ENCODE data around the gene CHRM4.
A peak's percentile ranks its signal among the peaks of the same experiment; 100 is the strongest.

The CHRM4 gene

DNA sequence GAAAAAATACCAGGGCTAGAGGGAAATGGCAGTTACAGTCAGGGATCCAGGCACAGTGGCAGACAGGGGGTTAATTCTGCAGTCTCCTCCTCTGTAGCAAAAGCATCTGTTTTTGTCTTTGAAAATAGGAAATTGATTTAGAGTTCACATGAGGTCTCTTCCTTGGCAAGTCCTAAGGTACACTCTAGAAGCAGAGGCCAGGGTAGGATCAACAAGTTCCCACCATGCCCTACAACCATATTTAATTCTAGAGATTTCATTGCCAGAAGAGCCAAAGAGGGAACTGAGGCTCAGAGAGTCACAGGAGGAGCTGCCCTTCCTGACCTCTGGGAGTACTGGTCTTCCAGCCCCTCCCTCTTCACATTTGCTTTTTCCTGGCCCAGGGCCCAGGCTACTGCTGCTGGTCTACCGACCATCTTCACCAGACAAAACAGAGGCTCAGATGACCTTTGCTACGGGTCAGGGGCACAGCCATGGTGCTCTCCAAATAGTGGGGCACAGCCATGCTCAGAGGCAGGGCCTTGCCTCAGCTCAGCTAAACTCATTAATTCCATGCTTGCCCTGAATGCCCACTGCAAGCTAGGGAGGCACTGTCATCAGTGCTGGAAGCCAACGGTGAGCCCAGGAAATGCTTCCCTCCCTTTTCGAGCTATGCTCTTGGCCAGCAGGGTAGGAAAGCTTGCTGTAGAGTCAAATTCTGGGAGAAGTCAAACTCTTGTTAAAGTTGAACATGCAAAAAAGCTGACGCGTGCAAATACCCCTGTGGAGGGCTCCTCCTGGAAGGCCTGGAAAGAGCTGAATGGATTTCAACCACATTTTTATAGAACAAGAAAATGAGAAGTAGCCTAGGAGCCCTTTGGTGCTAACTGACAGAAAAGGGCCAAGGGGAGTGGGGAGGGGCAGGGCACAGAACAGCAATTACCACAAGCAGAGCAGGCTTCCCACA is 11.7 kb upstream of the CHRM4 start:
- no peak for DNase-seq

DNA sequence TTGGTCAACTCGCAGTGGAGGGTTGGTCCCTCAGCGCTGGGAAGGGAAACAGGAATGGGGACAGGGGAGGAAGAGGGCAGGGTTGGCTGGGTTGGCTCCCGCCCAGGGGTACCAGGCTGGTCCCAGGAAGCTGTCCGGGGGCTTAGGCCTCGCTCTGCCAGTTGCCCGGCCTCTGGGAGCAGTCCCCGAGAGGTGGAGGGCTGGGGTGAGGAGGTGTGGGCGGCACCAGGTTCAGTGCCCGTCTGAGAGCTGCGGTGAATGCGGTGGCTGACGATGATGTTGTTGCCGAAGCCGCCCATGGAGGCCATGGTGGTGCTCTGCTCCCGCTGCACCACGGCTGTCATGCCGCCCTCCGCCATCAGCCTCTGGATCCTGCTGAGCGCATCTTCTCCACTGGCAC is 6.0 kb upstream of the CHRM4 start:
- DNase-seq: no peak

DNA sequence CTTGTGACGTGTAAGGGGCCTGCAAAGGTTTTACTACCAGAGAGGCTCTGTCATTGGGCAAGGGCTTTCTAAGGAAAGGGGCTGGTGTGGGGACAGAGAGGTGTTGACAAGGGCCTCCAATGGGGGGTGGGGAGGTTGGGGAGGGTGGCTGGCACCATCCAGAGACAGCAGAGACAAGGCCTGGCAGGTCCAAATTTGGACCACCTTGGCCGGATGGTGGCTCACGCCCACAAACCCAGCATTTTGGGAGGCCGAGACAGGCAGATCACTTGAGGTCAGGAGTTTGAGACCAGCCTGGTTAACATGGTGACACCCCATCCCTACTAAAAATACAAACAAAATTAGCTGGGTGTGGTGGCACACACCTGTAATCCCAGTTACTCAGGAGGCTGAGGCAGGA is 2.2 kb upstream of the CHRM4 start:
- no peak for DNase-seq

DNA sequence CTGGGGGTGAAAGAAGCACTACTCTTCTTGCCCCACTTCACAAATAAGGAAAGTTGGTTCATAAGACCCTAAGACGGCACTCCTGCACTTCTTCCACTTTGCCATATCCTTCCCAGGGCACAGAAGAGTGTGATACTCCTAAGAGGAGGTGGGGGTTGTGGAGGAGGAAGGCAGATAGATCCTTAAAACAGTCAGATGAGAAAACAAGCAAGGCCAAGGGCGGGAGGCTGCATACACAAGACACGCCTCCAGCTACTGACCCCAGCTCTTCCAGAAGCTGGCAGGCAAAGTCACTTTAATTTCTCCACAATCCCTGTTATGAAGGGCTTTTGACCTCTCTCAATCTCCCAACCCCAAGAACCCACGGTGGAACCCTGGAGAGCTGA is 1.6 kb upstream of the CHRM4 start:
- DNase-seq: no peak

DNA sequence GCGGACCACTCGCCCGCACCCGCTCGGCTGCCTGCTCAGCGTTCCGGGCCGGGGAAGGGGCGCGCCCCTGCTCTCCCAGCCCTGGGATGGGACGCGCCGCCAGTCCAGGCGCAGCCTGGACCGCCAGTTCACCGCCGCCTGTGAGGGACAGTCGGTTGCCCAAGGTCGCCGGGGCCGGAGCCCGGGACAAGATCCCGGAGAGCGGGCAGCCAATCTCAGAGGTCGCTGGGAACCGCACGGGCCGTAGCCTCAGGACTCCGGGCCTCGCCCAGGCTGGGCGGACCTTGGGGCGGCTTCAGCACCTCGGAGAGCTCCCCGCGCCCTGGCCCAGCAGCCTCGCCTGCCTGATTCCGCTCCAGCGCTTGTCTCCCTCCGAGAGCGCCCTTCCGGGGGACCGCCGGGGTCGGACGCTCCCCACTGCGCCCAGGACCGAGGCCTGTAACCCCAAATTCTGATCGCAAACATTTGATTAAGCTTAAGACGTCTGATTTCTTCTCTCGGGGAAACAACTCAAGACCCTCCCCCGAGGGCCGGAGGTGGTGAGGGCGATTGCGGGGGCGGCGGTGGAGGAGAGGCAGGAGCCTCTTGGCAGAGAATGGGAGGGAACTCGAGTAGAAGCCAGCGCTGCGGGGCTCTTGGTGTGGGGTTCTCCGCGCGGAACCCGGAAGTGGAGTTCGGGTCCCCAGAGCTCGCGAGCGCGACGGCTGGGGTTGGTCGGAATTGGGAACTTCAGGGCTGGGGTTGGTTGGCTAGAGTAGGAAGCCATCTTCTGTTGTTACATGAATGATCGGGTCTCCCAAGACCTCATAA is 1.1 kb upstream of the CHRM4 start:
- DNase-seq: peak; percentile 56 to 75

DNA sequence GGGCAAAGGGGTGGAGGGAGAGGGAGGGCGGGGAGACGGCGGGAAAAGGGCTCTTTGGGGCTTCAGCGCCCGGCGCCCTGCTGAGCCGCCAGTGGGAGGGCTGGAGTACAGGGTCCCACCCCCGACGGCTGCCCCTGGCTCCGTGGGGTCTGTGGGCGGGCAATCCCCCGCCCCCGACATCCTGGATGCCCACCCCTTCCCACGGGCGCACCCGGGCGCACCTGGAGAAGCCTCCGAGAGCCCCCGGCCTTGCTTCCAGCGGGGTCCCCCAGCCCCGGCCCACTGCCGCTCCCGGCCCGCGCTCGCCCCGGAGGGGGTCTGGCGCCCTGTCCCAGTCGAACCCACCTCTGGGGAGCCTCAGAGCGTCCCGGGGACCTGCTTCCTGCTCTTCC is 394 bp downstream of the CHRM4 start:
- no peak for DNase-seq

DNA sequence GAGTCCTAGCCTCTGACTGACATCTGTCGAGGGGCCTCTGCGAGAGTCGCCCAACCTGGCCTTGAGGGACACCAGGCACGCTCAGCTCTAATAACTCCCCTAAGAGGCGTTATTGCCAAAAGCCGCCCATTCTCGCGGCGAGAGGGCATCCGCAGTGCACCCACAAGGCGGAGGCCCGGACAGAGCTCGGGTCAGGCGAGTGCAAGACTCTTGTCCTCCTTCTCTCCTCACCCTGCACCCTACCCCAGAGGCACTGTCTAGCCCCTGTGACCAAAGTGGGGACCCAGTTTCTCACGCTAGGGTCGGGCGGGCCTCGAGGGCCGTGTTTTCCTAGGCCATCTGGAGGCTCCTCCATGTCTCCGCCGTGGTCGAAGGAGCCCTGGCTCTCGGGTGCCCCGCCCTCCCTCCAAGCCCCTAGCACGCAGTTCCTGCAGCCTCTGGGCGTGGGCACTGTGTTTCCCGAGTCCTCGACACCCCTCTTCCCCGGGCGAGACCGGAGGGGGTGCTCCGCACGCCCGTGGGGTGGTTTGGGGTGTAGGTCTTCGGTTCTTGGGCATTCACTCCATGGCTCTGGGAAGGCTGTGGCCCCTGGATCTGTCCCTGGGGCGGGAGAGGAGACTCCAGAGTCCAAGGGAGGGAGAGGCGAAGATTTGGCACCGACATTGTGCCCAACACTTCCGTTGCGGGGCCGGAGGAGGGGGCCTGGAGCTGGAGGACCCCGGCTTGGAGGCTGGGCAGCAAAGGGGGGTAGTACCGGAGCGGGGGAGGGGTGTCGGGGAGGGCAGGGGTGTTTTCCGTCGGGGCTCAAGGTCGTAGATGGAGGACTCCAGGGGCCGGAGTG is 1.0 kb downstream of the CHRM4 start:
- DNase-seq: no peak

DNA sequence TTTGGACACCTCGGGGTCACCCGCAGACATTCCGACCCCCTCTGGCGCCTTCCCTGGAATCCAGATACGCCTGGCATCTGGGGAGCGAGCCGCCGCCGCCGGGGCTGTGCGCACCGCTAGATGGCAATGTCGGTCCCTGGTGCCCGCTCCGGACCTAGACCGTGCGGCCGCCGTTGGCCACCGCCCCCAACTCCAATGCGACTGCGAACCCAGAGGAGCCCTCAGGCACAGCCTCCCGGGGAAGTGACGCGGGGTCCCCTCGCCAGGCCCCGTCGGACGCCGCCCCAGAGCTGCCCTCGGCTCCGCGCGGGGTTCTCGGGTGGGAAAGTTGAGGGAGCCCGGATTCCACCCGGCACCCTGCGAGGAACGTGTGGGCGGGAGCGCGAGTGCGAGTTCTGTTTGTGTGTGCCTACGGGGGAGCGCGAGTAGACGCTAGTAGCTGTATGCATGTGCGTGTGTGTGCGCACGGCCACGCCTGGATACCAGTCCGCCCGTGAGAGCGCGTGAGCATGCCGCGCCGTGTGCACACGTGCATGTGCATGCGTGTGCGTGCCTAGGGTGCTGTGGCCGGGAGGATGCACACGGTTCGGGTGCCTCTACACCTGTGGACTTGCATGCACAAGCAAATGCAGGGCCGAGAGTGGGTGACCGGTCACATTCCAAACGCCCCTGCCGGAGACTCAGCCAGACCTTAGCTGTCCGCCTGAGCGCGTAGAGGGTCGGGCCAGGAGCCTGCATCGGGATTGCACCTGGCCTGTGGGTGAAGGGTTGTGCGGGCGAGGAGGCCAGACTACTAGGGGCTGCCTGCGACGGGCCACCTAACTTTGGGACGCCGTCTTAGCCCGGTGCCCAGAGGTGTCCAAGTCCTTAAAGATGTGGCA is 1.9 kb downstream of the CHRM4 start:
- DNase-seq: peak in 1 of 2 experiments; percentile 51

DNA sequence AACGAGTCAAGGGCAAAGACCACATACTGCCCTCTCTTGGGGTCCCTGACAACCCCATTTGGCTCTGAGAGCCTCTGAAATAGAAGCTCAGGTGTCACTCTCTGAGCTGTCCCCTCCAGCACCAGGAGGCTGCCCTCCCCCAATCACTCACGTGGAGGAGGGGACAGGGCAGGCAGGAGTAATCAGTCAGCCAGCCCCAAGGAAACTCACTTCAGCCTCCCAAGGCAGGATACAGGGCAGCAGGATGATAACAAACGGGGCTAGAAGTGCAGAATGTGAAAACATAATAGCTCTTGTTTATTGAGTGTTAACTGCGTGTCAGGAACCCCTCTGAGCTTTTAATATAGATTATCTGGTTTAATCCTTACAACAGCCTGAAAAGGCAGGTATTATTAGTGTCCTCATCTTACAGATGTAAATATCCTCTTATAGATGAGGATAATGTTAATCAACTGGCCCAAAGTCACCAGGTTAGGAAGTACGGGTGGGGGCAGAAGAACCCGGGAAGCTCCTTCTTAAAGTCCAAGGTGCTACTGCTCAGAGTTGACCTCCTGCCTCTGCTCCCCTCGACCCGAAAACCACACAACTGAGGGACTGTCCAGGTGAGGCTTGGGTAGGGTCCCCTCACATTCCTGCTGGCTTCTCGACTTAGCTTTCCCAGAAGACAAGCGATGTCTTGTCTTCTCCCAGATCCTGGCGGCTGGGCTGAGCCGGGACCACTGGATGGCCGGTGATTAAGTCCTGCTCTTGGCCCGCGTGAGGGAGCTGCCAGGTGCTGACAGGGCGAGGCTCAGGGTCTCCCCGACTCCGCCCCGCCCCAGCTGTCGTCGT is 2.7 kb downstream of the CHRM4 start:
- no peak for DNase-seq

DNA sequence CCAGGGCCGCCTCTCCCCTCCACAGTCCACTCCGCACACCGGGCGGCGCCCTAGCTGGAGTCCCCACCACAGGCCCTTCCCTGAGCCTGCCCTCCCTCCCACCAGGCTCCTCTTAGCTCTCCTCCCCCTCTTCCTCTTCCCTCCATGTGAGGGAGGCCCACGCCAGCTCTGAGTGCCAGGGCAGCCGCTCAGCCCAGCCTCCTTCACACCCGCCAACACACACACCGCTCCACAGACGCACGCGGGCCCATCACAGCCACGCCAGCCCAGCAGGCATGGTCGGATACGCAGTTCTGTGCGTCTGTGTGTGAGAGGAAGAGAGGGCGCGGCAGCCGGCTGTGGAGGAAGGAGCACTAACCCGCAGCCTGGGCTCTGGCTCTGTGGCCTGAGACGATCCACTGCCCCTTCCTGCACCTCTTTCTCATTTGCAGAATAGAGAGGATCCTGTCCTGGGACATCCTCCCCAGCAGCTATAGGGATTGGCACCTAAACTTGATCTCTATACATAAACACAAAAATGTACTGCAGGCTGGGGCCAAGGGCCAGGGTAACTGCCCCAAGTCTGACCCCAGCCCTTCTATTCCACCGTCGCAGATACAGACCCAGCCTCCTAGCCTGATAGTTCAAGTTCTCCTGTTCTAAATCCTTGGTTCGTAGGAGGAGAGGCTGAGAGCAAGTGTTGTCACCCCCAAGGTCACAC is 3.5 kb downstream of the CHRM4 start:
- DNase-seq: no peak

DNA sequence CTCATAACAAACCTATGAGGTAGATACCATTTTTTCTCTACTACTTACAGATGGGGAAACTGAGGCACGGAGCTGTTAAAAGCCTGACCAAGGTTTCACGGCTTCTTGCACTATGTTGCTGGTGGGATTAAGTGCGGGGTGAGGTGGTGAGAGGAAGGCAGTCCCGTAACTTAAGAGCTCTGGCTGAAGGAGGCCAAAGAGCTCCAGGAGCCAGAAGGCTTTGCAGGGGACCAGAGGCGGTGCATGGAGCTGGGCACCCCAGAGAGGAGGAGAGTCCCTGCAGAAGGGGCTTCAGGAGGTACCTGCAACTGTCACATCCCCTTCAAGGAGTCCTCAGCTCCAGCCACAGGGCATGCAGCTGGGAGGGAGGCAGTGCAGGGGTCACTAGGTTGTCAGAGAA is 4.1 kb downstream of the CHRM4 start:
- DNase-seq: no peak

DNA sequence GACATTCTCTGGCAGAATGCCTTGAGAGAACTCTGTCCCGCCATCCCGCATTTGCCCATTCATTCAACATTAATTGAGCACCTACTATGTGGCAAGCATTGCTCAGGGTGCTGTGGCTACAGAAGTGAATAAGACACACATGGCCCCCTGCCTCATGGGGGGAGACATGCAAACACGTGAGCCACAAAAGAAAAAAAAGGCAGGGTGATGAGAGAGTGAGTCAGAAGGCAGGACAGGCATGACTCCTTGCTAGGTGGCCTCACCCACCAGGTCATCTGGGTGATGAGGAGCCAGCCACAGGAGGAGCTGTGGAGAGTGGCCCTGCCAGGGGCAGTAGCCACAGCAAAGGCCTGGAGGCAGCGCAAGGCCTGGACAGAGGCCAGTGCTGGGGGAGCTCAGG is 4.9 kb downstream of the CHRM4 start:
- no peak for DNase-seq

DNA sequence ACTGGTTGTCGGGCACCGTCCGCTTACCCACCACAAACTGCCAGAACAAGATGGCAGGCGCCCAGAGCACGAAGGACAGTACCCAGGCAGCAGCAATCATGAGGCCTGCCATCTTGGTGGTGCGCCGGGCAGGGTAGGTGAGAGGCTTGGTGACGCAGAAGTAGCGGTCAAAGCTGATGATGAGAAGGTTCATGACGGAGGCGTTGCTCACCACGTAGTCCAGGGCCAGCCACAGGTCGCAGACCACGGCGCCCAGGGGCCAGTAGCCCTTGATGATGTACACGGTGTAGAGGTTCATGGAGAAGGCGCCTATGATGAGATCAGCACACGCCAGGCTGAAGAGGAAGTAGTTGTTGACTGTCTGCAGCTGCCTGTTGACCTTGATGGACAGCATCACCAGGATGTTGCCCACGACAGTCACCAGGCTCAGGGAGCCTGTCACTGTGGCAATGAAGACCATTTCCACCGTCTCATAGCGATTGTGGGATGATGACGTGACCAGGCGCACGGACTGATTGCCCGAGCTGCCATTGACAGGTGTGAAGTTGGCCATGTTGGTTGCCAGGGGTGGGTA is 5.5 kb downstream of the CHRM4 start:
- no peak for DNase-seq

DNA sequence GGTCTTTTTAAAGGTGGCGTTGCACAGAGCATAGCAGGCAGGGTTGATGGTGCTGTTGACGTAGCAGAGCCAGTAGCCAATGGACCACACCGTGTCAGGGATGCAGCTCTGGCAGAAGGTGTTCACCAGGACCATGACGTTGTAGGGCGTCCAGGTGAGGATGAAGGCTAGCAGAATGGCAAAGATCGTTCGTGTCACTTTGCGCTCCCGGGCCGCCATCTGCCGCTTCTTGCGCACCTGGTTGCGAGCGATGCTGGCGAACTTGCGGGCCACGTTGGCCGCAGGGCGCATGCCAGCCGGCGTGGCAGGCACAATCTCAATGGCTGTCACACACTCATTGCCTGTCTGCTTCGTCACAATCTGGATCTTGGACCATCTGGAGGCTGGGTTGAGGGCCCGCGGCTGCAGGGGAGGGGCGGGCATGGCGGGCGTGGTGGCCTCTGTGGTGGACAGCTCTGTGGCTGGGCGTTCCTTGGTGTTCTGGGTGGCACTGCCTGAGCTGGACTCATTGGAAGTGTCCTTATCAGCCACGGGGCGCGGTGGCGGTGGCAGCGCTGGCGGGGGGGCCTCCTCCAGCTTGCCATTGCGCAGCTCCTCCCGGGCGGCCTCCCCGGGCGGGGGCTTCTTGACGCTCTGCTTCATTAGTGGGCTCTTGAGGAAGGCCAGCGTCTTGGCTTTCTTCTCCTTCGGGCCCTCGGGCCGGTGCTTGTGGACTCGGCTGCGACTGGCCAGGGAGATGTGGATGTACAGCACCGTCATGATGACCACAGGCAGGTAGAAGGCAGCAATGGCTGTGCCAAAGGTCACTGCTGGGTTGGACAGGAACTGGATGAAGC is 6.2 kb downstream of the CHRM4 start:
- DNase-seq: no peak

DNA sequence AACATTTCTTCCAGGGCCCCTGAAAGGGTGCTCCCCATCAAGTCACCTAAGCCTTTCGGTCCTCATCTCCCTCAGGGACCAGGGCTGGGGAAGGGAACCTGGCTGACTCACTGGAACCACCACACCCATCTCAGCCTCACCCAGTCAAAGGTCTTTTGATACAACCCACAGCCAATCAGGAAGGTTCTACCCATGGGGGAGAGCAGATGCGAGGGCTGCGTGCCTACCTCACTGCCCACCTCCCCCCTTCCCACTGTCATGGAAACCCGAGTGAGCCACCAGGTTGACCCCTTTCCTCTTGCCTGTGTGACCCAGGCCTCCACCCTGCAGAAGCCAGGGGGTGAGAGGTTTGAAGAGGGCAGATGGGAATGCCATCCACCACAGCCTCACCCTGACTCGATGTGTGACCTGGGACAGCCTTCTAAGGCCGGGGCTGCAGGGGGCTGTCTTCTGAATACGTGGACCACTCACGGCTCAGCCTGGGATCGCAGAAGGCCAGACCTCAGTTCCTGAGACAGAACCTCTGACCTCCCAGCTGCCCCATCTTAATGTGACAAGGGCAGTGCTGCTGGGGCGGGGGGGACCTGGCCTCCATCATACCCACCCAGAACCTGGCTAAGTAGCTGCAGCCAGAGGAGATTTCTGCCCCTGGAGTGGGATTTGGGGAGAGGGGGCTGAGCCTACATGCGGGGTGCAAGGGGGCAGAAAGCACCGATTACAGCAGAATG is 7.4 kb downstream of the CHRM4 start:
- no peak for DNase-seq

DNA sequence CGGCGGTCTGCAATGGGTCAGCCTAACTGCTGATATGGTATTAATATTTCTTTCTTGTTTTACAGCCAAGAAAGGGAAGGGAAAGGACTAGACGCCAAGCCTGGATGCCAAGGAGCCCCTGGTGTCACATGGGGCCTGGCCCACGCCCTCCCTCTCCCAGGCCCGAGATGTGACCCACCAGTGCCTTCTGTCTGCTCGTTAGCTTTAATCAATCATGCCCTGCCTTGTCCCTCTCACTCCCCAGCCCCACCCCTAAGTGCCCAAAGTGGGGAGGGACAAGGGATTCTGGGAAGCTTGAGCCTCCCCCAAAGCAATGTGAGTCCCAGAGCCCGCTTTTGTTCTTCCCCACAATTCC is 8.2 kb downstream of the CHRM4 start:
- DNase-seq: no peak

DNA sequence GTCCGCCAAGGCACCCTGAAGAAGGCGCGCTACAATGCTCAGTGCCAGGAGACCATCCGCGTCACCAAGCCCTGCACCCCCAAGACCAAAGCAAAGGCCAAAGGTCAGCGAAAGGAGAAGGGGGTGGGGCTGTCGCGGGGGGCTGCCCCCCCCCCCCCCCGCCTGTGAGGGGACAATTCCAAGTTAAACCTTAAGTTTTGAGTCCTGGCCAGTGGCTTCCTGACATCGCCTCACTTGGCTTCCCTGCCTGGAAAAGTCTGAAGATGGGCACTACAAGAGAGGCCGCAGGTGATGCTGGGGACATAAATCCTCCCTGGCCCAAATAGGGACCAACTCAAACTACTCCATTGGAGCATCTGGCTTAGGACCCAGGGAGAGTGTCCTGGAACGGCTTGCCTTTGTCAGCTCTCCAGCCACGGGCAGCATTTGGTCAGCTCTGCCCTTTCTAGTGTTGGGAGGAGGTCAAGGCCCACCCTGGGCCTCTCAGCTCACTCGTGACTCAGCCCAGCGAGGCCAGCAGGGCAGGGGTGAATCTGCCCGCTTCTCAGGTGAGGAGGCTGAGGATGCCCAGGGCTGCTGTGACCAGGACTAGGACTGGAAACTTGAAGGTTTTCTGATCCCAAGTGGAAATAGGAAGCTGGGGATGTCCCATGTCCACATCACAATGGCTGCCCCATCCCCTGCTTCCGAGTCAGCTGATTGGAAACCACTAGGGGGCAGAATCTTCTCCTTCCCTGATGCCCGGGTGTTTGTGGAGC is 8.8 kb downstream of the CHRM4 start:
- DNase-seq: no peak
